ENCODE results near the gene CACNA2D3. TPM values are rescaled to one million over a fixed set of nuclear protein-coding genes. Genes with fewer than 3 reads are reported as not detected.

CACNA2D3 gene
- total RNA-seq, 1 donor from 2014 or later: 6.3 TPM

DNA sequence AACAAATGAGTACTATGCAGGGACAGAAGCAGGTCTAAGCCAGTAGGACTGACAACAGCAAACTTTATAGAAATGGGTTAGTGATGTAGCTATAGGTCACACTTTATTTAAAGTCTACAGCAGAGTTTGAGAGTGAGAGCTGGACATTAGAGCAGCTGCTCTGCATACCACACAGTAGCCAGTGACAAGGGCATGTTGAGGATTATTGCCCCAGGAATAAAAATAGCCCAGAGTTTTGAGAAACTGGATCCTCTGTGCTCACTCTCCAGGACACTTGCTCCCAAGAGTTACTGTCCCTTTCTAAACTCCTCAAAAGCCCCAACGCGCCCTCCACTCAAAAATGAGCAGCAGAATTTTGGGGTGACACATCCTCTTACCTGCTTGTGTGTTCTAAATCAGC, 784.4 kb downstream of the CACNA2D3 start:
- no peak for DNase-seq (ENCODE audit: low spot score)

DNA sequence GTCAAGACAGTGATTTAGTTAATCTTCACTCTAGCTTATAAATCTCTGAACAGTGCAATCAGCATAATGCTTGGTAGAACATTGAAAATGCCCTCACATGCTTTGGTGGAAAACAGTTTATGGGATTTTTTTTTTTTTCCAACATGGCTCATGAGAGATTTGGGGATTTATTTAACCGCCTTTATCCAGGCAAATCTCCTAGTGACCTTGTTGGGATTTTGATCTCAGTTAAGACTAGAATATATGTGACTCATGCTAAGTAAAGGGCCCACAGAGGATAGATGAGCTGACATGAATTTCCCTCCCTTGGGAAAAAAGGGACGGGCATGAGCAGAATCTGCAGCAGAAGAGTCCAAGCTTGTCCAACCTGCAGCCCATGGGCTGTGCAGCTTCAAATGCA, 786.8 kb downstream of the CACNA2D3 start:
- peak; percentile 91 for DNase-seq (ENCODE audit: low spot score)

DNA sequence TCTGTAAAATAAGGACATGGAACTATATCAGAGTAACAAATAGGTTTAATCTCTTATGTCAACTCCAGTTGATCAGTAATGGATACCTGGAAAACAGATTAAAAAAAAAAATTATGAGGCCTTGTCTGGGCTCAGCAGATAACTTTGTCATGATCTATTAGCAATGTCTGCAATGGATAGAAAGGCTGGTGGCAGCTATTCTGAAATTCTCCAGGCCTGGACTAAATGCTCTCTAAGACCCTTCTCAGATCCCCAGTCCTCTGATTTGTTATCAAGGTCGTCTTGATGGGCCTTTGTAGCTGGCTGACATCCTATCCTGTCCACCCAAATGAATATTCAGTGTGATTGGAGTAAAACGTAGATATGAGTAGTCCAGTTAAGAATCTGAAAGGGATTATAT, 791.8 kb downstream of the CACNA2D3 start:
- DNase-seq (ENCODE audit: low spot score): peak; percentile 23

DNA sequence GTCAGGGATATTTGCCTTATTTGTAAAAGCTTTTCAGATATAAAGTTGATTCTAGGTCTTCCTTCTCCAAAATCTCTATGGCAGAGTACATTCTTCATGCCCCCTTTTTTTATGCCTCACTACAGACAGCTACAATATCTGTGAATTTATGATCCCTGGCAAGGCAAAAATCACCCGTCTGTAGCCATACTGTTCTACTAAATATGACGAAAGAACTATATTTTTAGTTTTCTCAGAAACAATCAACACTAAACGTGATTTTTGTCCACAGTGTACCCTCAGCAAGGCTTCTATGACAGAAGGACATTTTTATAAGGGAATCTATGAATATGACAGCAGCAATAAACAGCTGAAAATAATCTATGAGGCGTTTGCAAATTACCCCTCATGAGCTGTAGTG, 792.8 kb downstream of the CACNA2D3 start:
- DNase-seq (ENCODE audit: low spot score): peak; percentile 3

DNA sequence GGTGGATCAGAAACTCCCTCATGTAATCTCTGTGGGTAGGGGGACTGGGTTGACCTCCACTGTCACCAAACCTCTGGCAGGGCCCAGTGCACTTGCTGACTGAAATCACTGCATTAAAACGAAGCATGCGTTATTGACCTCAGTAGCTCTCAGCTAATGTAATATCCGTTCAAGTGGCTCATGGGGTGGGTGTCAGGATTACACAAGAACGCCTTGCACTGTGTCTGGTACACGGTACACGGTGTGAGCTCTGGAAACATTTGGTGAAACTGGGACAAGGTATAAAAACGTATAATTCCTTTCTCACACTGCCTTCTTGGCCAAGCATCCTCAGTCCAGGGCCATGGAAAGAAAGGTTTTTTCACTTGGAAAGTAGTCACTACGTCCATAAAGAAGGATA, 793.6 kb downstream of the CACNA2D3 start:
- DNase-seq (ENCODE audit: low spot score): no peak

DNA sequence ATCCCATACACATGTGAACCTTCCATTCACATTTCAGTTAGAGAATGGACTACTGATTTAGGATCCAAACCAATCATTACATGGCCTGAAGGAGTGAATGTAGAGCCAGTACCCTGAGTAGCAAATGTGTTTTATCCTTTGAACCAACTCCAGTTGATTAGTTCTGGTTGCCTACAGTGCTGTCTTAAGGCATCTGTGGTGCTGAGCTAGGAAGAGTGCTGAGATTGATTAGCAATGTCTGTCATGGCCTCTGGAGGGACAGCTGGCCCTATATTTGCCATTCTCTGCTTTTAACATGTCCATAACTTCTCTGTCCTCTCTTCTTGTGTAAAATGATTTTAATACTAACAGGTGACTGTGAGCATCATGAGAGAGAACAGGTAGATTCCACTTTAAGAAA, 794.4 kb downstream of the CACNA2D3 start:
- no peak for DNase-seq (ENCODE audit: low spot score)

DNA sequence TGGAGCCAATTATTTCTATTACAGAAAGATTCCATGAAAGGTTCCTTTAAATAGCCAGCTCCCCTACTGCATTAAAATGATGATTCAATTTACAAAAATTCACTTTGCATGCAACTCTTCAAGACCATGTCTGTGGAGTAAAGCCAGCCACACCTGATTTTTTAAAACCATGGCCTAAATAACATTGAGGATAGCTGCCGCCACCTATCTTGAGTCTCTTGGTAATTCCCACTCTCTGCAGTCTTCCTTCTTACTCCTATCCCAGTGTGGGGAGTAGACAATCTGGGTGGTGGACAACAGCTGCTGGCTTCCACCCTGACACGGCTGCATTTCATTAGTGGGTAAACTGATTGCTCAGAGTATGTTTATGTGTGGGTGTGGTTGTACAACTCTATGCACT, 794.8 kb downstream of the CACNA2D3 start:
- DNase-seq (ENCODE audit: low spot score): no peak

DNA sequence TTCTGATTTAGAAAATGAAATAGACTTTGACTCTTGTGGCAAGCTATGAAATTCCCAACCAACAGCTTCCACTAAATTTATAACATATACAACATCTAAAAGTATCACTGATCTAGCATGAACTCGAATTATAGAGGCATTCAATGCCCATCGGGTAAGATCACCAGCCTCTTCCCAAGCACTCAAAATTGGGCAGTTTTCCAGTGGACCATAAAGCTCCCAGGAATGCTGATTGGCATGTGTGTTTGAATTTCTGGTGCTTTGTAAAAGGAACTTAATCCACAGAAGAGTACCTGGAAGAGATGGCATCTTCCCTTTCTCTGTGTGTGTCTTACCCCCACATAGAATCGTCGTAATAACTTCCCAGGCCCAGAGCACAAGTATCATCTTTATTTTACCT, 795.5 kb downstream of the CACNA2D3 start:
- DNase-seq (ENCODE audit: low spot score): no peak

DNA sequence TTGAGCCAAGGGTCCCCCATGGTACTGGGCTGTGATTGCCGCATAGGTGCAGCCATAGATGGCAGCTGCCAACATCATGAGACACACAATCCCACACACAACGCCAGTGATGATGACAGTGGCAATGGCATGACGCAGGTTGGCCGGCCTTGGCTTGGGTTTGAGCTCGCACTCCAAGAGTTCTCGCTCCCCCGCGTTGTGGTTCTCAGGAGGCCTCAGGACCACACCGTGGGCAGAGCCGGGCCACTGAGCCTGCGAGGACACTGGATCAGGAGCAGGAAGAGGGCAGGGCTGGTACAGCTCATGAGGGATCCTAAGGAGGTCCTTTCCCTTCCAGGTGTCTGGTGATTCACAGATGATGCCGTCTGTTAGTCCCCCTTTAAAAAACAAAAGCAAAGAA, 796.2 kb downstream of the CACNA2D3 start:
- no peak for DNase-seq (ENCODE audit: low spot score)

DNA sequence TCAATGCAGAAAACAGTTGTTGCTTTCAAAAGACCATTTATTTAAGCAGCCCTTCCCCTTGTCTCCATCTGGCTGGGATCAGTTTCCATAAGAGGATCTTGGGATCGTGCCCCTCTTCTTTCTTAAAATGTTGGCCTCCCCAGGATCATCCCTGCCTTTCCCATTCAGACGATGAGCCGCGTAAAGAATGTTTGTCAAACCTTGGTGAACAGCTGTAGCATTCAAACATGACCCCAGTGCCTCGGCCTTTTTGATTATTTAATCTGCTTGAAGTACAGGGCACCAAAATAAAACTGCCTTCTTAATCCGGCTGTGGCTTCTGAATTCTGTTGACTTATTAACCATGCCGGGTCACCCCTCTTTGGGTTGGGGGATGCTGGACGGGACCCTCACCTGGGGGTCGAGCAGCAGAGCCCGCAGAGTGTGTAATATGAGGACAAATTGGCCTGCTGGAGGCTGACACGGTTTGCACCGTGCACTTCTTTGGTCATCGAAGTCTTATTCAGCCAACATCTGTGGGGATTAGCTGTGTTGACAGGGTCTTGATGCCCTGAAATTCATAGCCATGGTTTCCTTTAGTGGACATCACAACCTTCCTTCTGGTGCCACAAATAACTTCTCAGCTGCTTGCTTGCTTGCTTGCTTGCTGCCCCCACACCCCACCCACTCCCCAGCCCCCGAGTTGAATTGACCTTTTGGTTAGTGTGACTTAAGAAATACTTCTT, 805.9 kb downstream of the CACNA2D3 start, which contains the start of gene LRTM1:
TSS of gene LRTM1 (minus strand) at position 14 of the 725 bp plus-strand sequence. CDS start 148 bp downstream, outside the sequence.
- no peak for DNase-seq (ENCODE audit: low spot score)

DNA sequence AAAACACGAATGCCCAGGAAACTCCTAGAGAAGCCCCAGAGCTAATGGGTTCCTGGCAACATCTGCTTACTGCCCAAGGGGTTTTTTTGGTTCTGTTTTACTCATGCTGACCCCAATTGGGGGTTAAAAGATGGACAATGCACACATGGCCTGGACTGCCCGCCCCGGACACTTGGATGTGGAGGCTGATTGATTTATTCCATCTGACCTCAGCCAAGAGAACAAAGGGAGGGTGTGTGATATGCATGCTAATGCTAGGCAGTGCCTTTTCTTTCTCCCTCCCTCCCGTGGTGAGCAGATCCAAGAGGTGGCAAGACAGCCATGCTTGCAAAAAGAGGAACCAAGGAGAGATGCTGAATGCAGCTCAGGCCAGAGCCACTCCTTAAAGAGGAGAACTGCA, 808.8 kb downstream of the CACNA2D3 start:
- DNase-seq (ENCODE audit: low spot score): no peak

DNA sequence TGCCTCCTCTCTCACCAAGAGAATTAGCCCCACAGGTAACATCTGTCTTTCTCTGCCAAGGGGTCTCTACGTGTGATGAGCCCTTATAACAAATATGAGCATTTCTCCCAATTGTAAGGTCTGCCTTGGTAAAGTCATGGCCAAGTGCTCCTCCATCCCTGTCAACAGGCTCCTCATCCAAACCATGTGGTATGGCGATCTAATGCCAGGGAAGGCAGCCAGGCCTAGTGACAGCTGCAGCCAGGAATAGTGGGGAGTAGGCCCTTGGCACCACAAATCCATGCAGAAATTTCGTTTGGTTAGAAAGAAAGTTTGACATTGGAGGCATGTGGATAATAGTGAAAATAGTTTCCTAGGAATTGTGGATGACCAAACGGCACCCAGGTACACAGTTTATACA, 810.3 kb downstream of the CACNA2D3 start:
- no peak for DNase-seq (ENCODE audit: low spot score)

DNA sequence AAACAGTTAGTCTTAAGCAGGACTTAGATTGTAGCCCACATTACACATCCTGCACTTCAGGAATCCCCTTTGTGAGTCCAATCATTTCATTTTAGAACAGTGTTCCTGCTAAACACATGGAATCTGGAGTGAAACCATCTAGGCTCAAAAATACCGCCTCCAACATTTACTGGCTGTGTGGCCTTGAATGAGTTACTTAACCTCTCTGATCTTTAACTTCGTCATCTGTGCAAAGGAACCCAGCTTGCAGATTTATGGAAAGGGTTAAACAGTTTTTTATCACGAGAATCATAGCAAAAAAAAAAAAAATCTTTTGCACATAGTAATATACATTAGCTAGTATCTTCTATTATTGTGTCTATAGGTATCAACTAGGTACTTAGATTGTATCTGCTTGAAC, 813.5 kb downstream of the CACNA2D3 start:
- DNase-seq (ENCODE audit: low spot score): no peak

DNA sequence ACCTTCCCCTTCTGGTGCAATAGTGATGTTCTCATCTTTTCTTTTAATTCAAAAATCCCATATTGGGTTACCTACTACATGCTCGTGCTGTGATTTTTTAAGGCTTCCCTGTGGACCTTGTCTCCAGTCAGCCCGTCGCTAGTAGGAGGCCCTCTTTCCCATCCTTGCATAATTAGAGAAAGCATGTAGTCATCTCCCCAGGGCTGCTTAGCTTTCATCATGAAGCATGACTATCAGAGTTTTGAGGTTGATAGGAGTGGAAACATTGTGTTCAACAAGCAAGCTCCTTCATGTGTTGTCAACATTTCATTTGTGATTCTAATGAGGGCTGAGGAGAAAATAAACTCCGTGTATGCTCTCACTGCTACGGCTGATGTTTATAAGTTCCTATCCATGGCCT, 814.2 kb downstream of the CACNA2D3 start:
- no peak for DNase-seq (ENCODE audit: low spot score)

DNA sequence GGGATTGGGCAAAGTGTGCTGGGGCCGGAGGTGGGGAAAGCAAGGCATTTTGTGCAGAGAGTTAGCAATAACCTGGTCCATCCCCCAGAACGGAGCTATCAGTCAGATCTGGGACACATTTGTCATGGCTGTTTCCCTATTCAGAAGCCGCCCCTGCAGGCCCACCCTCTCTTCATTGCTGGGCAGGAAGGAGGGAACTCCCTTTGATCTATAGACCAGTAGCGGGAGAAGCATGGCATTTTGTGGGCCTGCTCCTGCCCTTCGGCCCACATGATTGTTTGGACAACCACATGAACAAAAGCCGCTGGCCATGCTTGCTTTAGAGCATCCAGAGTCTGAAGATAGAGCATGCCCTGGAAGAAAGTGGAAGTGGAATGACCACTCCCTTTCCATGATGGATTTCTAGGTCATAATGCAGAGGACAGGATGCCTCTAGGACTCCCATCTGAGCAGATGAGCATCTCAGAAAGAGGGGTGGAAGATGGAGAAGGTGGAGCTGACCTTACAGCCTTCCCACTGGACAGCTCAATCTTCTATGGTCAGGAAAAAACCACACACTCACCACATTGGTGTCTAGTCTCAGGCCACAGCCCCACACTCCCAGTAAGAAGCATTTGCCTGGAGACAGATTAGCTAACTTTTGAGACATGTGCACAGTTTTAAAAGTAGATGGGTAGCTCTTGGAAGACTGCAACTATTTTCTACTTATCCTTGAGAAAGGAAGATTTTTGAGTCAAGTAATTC, 817.4 kb downstream of the CACNA2D3 start:
- no peak for DNase-seq (ENCODE audit: low spot score)

DNA sequence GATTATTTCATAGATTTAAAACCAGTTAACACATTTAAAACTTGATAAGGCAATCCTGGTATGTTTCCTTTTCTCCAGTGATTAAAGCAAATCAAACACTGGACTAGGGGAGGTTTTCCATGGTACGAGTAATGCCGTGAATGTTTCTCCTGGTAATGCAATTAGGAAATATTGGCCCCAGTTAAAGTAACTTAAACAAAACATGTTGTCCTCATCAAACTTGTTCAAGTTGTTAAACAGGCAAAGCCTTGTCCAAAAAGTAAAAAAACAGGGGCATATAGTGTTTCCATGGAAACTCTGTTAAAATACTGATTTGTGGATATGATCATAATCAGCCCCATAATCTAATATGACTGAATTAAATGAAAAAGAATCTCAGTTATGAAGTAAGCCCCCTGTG, 818.6 kb downstream of the CACNA2D3 start:
- DNase-seq (ENCODE audit: low spot score): no peak

DNA sequence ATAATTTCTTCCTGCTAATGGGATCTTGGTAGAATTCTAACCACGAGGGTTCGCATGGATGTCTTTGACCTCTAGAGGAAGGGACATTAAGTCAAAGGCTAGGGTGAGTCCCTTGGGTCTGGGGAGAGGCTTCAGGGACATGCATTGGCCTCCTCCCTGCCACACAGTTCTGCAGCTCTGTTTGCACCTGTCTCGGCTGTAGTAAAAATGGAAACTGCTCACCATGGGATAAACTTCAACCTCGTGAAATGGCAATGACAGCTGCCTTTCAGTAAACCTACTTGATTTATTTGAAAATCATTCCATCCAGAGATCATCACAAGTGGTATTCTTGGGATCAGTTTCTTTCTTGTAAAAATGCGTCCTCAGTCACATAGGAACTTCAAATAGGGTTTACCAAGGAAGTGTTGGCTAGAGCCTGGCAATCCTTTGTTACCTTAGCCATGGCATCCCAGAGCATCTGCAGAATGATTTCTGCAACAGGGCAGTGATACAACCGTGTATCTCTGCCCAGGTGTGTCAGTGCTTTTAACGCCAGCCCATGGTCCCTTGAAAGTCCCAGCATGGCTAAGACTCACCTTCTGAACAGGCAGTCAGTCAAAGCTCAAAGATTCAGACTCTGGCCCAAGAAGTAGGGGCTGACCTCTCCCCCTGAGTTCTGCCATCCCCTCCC, 819.5 kb downstream of the CACNA2D3 start:
- no peak for DNase-seq (ENCODE audit: low spot score)

DNA sequence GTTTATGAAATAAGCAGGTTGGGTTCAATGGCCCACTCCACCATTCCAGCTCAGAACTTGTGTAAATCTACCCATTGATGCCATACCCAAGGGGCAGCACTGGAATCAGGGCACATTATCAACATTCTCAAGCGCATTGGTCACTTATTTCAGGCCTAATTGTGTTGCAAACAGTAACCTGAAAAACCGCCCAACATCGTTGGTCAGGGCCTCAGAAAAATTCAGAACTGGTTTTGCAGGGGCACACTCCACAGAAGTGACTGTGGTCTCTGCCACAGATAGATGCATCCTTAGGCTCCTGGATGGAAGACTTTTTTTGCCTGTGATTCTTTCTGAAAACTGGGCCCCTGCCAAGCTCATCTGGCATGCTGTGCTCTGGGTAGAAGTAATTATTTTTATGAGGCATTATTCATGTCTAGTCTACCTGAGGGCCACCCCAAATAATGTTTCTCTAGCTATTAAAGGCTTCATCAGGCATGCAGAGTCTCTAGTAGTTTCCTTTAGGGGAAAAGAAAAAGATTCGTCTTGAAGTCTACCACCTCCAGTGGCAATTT, 827.2 kb downstream of the CACNA2D3 start:
- DNase-seq (ENCODE audit: low spot score): no peak

DNA sequence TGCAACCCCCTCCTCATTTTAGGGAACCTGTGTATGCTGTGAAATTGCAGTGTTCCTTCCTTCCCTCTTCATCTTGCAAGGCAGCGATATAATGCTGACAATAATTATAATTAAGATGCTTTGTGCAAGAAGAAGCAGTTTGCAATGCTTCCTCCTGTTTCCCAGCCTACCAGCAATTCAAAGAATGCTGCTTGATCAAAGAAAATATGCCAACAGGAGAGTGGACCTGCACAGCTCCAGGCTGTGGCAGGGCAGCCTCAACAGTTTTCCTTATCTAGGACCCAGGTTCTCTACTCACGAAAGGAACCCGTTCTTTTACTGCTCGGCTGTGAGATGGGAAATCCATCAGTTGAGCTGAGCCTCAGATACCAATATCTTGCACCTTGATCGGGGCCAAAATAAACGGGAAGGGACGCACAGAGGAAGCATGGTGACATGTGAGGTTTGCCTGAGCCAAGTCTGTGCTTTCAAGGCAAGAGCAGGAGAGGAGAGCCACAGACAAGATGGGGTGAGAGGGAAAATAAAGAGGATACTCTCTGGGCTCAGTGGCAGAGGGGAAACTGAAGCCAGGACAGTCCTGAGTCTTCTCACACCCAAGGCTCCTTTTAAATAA, 828.1 kb downstream of the CACNA2D3 start:
- no peak for DNase-seq (ENCODE audit: low spot score)

DNA sequence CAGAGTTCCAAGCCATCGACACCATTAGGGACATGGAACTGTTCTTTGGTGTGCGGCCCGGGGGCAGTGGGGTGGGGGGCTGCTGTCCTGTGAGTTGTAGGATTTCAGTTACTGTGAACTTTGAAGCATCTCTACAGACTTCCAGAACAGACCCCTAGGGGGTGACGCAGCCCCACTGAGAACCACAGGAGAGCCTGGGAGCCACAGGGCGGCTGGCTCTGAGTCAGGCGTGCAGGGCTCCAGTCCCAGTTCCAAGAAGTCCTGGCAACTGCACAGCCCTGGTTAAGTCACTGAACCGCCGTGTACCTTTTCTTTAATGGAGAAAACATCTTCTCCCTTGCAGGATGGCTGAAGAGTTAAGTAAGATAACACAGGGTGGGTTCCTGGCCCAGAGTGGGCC, 829.1 kb downstream of the CACNA2D3 start:
- DNase-seq (ENCODE audit: low spot score): peak; percentile 61

DNA sequence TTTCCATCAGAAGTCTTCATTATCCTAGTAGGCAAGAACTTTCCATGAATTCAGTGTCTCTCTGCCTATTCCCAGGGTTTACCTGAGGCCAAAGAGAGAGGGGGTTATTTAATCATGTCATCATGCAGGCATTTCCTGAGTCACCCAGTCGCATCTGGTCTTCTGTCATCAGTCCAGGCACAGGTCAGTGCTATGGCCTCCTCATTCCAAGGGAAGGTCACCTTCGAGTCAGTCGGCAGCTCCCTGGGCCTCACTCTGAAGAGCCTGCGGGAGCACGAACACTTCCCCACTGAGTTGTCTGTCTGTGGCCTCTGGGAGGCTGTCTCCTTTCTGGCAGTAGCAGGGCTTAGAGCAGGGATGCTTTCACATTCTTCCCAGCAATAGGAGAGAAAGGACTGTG, 831.7 kb downstream of the CACNA2D3 start:
- DNase-seq (ENCODE audit: low spot score): peak; percentile 57

DNA sequence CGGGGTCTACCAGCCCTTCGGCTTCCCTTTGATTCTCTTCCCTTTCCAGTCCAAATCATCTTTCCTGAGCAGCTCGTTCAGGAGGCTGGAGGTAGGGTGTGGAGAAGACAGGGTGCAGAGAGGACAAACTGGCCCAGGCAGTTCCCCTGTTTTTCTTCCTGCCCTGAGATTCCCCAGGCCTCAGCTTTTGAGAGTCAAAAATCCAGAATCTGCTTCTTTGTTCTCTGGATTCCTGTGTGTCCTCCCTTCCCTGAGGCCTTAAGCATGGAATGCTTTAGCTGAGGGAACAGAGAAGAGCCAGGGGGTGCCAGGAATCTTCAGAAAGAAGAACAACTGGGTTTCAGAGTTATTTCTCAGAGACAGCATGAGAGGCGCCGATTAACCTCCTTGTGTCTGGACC, 832.2 kb downstream of the CACNA2D3 start:
- peak; percentile 36 for DNase-seq (ENCODE audit: low spot score)
